ENCODE data around the gene SETD3. TPM values are rescaled to one million over a fixed set of nuclear protein-coding genes. Genes with fewer than 3 reads are reported as not detected.

The SETD3 gene
- total RNA-seq, 1 donor from 2014 or later = 62.8 TPM

- Mint-ChIP-seq H3K27ac (ENCODE audit: unreplicated experiment) (no peak overlapping the region), H3K36me3 (ENCODE audit: low read depth, unreplicated experiment) (peaks cover 31% of the 10 kb centered on the region), H3K4me1 (ENCODE audit: low read depth, unreplicated experiment) (peaks cover 22% of the 10 kb centered on the region), H3K9me3 (ENCODE audit: unreplicated experiment) (no peaks in the 10 kb centered on the region), H3K4me3 (ENCODE audit: unreplicated experiment) (no peak overlapping the region), H3K27me3 (ENCODE audit: low read depth, unreplicated experiment) (no peaks in the 10 kb centered on the region)
- no peak overlapping the region for H2AFZ ChIP-seq (ENCODE audit: low read depth, low read length)
- no peak for DNase-seq (ENCODE audit: low read depth)
- H3K4me2 ChIP-seq (ENCODE audit: low read length) = no peak overlapping the region
- H3K9me3 ChIP-seq (ENCODE audit: insufficient read depth, low read depth, low read length) = no peaks in the 10 kb centered on the region
- H3K4me3 ChIP-seq (ENCODE audit: insufficient read depth, low read depth, low read length) = no peak overlapping the region
- FAIRE-seq = no peak
- no peak overlapping the region for H3K9ac ChIP-seq (ENCODE audit: low read length)
- H3K27ac ChIP-seq (ENCODE audit: low read depth, low read length) = no peak overlapping the region
- H3K4me1 ChIP-seq (ENCODE audit: insufficient read depth, low read length) = no peaks in the 10 kb centered on the region
- H3K36me3 ChIP-seq (ENCODE audit: insufficient read depth, low read length) = peaks cover 3% of the 10 kb centered on the region
- no peaks in the 10 kb centered on the region for H3K27me3 ChIP-seq (ENCODE audit: insufficient read depth, low read length)
- H4K20me1 ChIP-seq (ENCODE audit: insufficient read depth, low read length) = peaks cover 34% of the 10 kb centered on the region
- TF ChIP-seq CTCF (IDR thresholded peaks at IDR 0.05; ENCODE audit: insufficient read depth, low read depth, low read length) = no peak
- TF ChIP-seq EZH2 (IDR thresholded peaks at IDR 0.05; ENCODE audit: insufficient read depth, low read length) = no peak
- H3K79me2 ChIP-seq (ENCODE audit: insufficient read depth, low read length) = peaks cover 3% of the 10 kb centered on the region
Observed at GRCh38 chr14:99435327-99435726, 45.3 kb downstream of the SETD3 start.

GRCh38 chr14:99432485-99432884 lies 48.2 kb downstream of the SETD3 start:
- Histone ChIP-seq H3K9ac (ENCODE audit: low read length) (no peak overlapping the region), H3K4me2 (ENCODE audit: low read length) (no peak overlapping the region), H3K4me1 (ENCODE audit: insufficient read depth, low read length) (peaks cover 7% of the 10 kb centered on the region), H3K27me3 (ENCODE audit: insufficient read depth, low read length) (no peaks in the 10 kb centered on the region), H3K9me3 (ENCODE audit: insufficient read depth, low read depth, low read length) (no peaks in the 10 kb centered on the region), H2AFZ (ENCODE audit: low read depth, low read length) (no peak overlapping the region), H4K20me1 (ENCODE audit: insufficient read depth, low read length) (peaks cover 25% of the 10 kb centered on the region), H3K27ac (ENCODE audit: low read depth, low read length) (no peak overlapping the region), H3K36me3 (ENCODE audit: insufficient read depth, low read length) (peaks cover 3% of the 10 kb centered on the region), H3K79me2 (ENCODE audit: insufficient read depth, low read length) (no peaks in the 10 kb centered on the region), H3K4me3 (ENCODE audit: insufficient read depth, low read depth, low read length) (no peak overlapping the region)
- no peak for DNase-seq (ENCODE audit: low read depth)
- TF ChIP-seq CTCF (IDR thresholded peaks at IDR 0.05; ENCODE audit: insufficient read depth, low read depth, low read length) (no peak), EZH2 (IDR thresholded peaks at IDR 0.05; ENCODE audit: insufficient read depth, low read length) (no peak)
- no peak for FAIRE-seq
- H3K27me3 Mint-ChIP-seq (ENCODE audit: low read depth, unreplicated experiment) = no peaks in the 10 kb centered on the region
- peaks cover 42% of the 10 kb centered on the region for H3K36me3 Mint-ChIP-seq (ENCODE audit: low read depth, unreplicated experiment)
- peaks cover 27% of the 10 kb centered on the region for H3K4me1 Mint-ChIP-seq (ENCODE audit: low read depth, unreplicated experiment)
- no peak overlapping the region for H3K27ac Mint-ChIP-seq (ENCODE audit: unreplicated experiment)
- H3K9me3 Mint-ChIP-seq (ENCODE audit: unreplicated experiment) = peaks cover 4% of the 10 kb centered on the region
- H3K4me3 Mint-ChIP-seq (ENCODE audit: unreplicated experiment) = no peak overlapping the region

- Histone ChIP-seq H3K9me3 (ENCODE audit: insufficient read depth, low read depth, low read length) (no peaks in the 10 kb centered on the region), H2AFZ (ENCODE audit: low read depth, low read length) (no peak overlapping the region), H3K27me3 (ENCODE audit: insufficient read depth, low read length) (no peaks in the 10 kb centered on the region), H3K4me1 (ENCODE audit: insufficient read depth, low read length) (peaks cover 8% of the 10 kb centered on the region), H3K9ac (ENCODE audit: low read length) (no peak overlapping the region), H3K4me2 (ENCODE audit: low read length) (no peak overlapping the region), H3K27ac (ENCODE audit: low read depth, low read length) (no peak overlapping the region), H3K36me3 (ENCODE audit: insufficient read depth, low read length) (peaks cover 3% of the 10 kb centered on the region), H4K20me1 (ENCODE audit: insufficient read depth, low read length) (peaks cover 20% of the 10 kb centered on the region), H3K4me3 (ENCODE audit: insufficient read depth, low read depth, low read length) (no peak overlapping the region), H3K79me2 (ENCODE audit: insufficient read depth, low read length) (no peaks in the 10 kb centered on the region)
- peaks cover 24% of the 10 kb centered on the region for H3K4me1 Mint-ChIP-seq (ENCODE audit: low read depth, unreplicated experiment)
- no peak for TF ChIP-seq CTCF (IDR thresholded peaks at IDR 0.05; ENCODE audit: insufficient read depth, low read depth, low read length)
- no peak for TF ChIP-seq EZH2 (IDR thresholded peaks at IDR 0.05; ENCODE audit: insufficient read depth, low read length)
- H3K36me3 Mint-ChIP-seq (ENCODE audit: low read depth, unreplicated experiment) = peaks cover 37% of the 10 kb centered on the region
- no peak overlapping the region for H3K4me3 Mint-ChIP-seq (ENCODE audit: unreplicated experiment)
- no peak overlapping the region for H3K27ac Mint-ChIP-seq (ENCODE audit: unreplicated experiment)
- peaks cover 4% of the 10 kb centered on the region for H3K9me3 Mint-ChIP-seq (ENCODE audit: unreplicated experiment)
- no peaks in the 10 kb centered on the region for H3K27me3 Mint-ChIP-seq (ENCODE audit: low read depth, unreplicated experiment)
- peak; percentile 34 for FAIRE-seq
- DNase-seq (ENCODE audit: low read depth) = no peak
Observed at GRCh38 chr14:99431986-99432385, 48.7 kb downstream of the SETD3 start.
